ENCODE measurements around the gene NAT9.

- no peak for TF ChIP-seq RAD21 (IDR thresholded peaks at IDR 0.05; ENCODE audit: low read depth)
- no peak for TF ChIP-seq REST (IDR thresholded peaks at IDR 0.05; ENCODE audit: low read depth)
- no peak for TF ChIP-seq MAX (IDR thresholded peaks at IDR 0.05)
- no peak for TF ChIP-seq CEBPB (IDR thresholded peaks at IDR 0.05)
- TF ChIP-seq EGR1 (IDR thresholded peaks at IDR 0.05) = no peak
- no peak for TF ChIP-seq TAF1 (IDR thresholded peaks at IDR 0.05; ENCODE audit: low read depth)
- no peak for TF ChIP-seq EP300 (IDR thresholded peaks at IDR 0.05; ENCODE audit: borderline replicate concordance)
- TF ChIP-seq CREB1 (IDR thresholded peaks at IDR 0.05; ENCODE audit: low read depth) = no peak
- TF ChIP-seq NFIC (IDR thresholded peaks at IDR 0.05) = no peak
- TF ChIP-seq TEAD4 (IDR thresholded peaks at IDR 0.05) = no peak
- no peak for TF ChIP-seq YY1 (IDR thresholded peaks at IDR 0.05; ENCODE audit: low read depth)
- no peak for TF ChIP-seq TCF12 (IDR thresholded peaks at IDR 0.05; ENCODE audit: low read depth)
Observed at GRCh38 chr17:74792586-74793105, 16.5 kb upstream of the NAT9 start.
